ENCODE data around the gene APPL2.

APPL2 gene, protein sequence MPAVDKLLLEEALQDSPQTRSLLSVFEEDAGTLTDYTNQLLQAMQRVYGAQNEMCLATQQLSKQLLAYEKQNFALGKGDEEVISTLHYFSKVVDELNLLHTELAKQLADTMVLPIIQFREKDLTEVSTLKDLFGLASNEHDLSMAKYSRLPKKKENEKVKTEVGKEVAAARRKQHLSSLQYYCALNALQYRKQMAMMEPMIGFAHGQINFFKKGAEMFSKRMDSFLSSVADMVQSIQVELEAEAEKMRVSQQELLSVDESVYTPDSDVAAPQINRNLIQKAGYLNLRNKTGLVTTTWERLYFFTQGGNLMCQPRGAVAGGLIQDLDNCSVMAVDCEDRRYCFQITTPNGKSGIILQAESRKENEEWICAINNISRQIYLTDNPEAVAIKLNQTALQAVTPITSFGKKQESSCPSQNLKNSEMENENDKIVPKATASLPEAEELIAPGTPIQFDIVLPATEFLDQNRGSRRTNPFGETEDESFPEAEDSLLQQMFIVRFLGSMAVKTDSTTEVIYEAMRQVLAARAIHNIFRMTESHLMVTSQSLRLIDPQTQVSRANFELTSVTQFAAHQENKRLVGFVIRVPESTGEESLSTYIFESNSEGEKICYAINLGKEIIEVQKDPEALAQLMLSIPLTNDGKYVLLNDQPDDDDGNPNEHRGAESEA

DNA sequence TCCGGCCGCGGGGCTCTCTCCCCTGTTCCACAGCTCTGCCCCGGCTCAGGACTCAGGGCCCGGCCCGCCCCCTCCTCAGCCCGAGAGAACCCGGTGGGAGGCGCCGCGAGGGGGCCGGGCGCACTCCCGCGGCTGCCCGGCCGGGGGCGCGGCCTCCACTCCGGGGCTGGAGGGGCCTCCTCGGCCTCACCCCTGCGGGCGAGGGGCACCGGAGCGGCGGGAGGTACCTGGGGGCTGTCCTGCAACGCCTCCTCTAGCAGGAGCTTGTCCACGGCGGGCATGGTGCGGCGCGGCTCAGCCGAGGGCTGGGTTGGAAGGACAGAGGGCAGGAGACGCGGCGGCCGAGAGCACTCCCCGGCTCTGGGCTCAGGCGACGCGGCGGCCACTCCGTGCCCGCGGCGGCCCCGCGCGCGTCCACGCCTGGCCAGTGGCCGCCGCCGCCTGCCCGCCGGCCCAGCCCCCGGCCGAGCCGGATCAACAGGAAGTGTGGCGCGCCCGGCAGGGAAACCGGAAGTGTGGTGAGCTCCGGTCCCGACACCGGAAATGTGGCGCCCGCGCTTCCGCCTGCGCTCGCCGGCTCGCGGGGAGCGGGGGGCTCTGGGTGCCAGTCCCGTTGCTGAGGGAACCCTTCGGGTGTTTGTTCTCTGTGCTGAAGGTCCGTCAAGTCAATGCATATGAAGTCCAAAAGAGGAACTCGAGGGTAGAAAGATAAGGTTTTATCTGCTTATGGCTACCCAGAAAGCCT, at the start of gene APPL2:
TSS of gene APPL2 (minus strand) at position 443 of the 745 bp plus-strand sequence. CDS start at position 281, 162 bp downstream.
- H3K79me2 ChIP-seq (ENCODE audit: insufficient read depth, low read length): no peaks in the 10 kb centered on the region
- no peak for TF ChIP-seq EZH2 (IDR thresholded peaks at IDR 0.05; ENCODE audit: borderline replicate concordance, low read length)
- TF ChIP-seq, protein P1, sequence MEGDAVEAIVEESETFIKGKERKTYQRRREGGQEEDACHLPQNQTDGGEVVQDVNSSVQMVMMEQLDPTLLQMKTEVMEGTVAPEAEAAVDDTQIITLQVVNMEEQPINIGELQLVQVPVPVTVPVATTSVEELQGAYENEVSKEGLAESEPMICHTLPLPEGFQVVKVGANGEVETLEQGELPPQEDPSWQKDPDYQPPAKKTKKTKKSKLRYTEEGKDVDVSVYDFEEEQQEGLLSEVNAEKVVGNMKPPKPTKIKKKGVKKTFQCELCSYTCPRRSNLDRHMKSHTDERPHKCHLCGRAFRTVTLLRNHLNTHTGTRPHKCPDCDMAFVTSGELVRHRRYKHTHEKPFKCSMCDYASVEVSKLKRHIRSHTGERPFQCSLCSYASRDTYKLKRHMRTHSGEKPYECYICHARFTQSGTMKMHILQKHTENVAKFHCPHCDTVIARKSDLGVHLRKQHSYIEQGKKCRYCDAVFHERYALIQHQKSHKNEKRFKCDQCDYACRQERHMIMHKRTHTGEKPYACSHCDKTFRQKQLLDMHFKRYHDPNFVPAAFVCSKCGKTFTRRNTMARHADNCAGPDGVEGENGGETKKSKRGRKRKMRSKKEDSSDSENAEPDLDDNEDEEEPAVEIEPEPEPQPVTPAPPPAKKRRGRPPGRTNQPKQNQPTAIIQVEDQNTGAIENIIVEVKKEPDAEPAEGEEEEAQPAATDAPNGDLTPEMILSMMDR (IDR thresholded peaks at IDR 0.05; ENCODE audit: low read length): peak; percentile 17; the same call in 1 of the 2 replicates
- peaks cover 20% of the 10 kb centered on the region for H3K4me1 ChIP-seq (ENCODE audit: insufficient read depth, low read length, severe bottlenecking)
- no peaks in the 10 kb centered on the region for H3K9me2 ChIP-seq (ENCODE audit: low read depth, low read length)
- no peaks in the 10 kb centered on the region for H3K27me3 ChIP-seq (ENCODE audit: insufficient read depth, low read length)
- H3K9me3 ChIP-seq (ENCODE audit: low read length): no peaks in the 10 kb centered on the region
- peak within 1 kb of the TSS; percentile 66 for H3K4me2 ChIP-seq (ENCODE audit: low read length)
- peak within 1 kb of the TSS; percentile 64 for H3K9ac ChIP-seq (ENCODE audit: low read length)
- H3F3A ChIP-seq (ENCODE audit: insufficient read depth, low read length): no peaks in the 10 kb centered on the region
- H3K4me3 ChIP-seq (ENCODE audit: low read depth, low read length, poor library complexity, severe bottlenecking): peak within 1 kb of the TSS; percentile 72
- no peak within 1 kb of the TSS for H3K27ac ChIP-seq (ENCODE audit: low read depth, low read length, poor library complexity, severe bottlenecking)
- H3K36me3 ChIP-seq (ENCODE audit: insufficient read depth, low read length): no peaks in the 10 kb centered on the region
- H2AFZ ChIP-seq (ENCODE audit: low read length): no peak within 1 kb of the TSS; the same call in 1 of the 2 replicates
- no peaks in the 10 kb centered on the region for H4K20me1 ChIP-seq (ENCODE audit: insufficient read depth, low read length)

DNA sequence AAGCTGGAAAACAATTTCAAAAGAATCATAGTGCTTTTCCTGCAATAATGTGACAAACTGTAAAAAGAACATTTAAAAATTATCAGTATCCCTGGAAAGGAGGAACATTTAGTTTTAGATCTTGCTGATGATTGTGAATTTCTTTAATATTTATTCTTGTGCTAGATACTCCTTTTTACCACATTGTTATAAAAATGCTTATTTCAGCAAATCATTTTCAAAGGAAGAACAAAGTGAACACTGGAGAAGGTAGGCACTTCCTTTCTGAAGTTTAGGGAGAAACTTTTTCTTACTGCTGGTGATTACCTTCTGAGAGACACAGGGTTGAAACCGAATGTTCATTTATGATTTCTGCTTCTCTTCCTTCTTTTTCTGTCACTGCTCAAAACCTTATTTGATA, 49.4 kb upstream of the APPL2 start:
- no peaks in the 10 kb centered on the region for H4K20me1 ChIP-seq (ENCODE audit: insufficient read depth, low read length)

DNA sequence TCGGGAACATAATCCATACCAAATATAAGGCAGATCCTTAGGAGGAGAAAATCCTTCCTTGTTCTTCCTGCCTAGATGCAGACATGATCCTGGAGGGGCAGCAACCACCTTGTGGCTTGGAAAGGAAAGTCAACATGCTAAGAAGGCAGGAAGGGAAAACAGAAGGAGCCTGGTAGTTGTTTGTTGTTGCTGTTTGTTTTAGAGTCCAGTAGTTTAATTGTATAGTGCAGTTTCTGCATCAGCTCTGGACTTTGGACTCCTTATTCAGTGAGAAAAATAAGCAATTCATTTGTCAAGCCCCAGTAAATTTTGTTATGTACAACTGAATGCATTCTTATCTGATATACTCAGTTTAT, 45.7 kb upstream of the APPL2 start:
- Histone ChIP-seq H3K4me3 (ENCODE audit: low read depth, low read length, poor library complexity, severe bottlenecking) (no peak overlapping the region), H3K27ac (ENCODE audit: low read depth, low read length, poor library complexity, severe bottlenecking) (no peak overlapping the region), H4K20me1 (ENCODE audit: insufficient read depth, low read length) (no peaks in the 10 kb centered on the region), H3K4me2 (ENCODE audit: low read length) (no peak overlapping the region), H3K36me3 (ENCODE audit: insufficient read depth, low read length) (no peaks in the 10 kb centered on the region), H3K9me2 (ENCODE audit: low read depth, low read length) (no peaks in the 10 kb centered on the region), H3K79me2 (ENCODE audit: insufficient read depth, low read length) (no peaks in the 10 kb centered on the region), H3K9me3 (ENCODE audit: low read length) (no peaks in the 10 kb centered on the region), H3F3A (ENCODE audit: insufficient read depth, low read length) (no peaks in the 10 kb centered on the region), H3K27me3 (ENCODE audit: insufficient read depth, low read length) (no peaks in the 10 kb centered on the region), H2AFZ (ENCODE audit: low read length) (no peak overlapping the region), H3K9ac (ENCODE audit: low read length) (no peak overlapping the region), H3K4me1 (ENCODE audit: insufficient read depth, low read length, severe bottlenecking) (no peaks in the 10 kb centered on the region)
- no peak for TF ChIP-seq EZH2 (IDR thresholded peaks at IDR 0.05; ENCODE audit: borderline replicate concordance, low read length)

More for the DNA sequence above, 49.4 kb upstream of the APPL2 start:
- Histone ChIP-seq H3K79me2 (ENCODE audit: insufficient read depth, low read length) (no peaks in the 10 kb centered on the region), H3K4me2 (ENCODE audit: low read length) (no peak overlapping the region), H3K27me3 (ENCODE audit: insufficient read depth, low read length) (no peaks in the 10 kb centered on the region), H3K4me3 (ENCODE audit: low read depth, low read length, poor library complexity, severe bottlenecking) (no peak overlapping the region), H3K9me2 (ENCODE audit: low read depth, low read length) (no peaks in the 10 kb centered on the region), H3K4me1 (ENCODE audit: insufficient read depth, low read length, severe bottlenecking) (no peaks in the 10 kb centered on the region), H2AFZ (ENCODE audit: low read length) (no peak overlapping the region), H3K36me3 (ENCODE audit: insufficient read depth, low read length) (no peaks in the 10 kb centered on the region), H3K9me3 (ENCODE audit: low read length) (no peaks in the 10 kb centered on the region), H3F3A (ENCODE audit: insufficient read depth, low read length) (no peaks in the 10 kb centered on the region), H3K9ac (ENCODE audit: low read length) (no peak overlapping the region), H3K27ac (ENCODE audit: low read depth, low read length, poor library complexity, severe bottlenecking) (no peak overlapping the region)
- TF ChIP-seq, protein P1 (IDR thresholded peaks at IDR 0.05; ENCODE audit: low read length): no peak
- TF ChIP-seq EZH2 (IDR thresholded peaks at IDR 0.05; ENCODE audit: borderline replicate concordance, low read length): no peak

Measured in OCI-LY1 (cell line).